Kidney epithelial cell (primary cell): ENCODE data around the gene KRTAP10-5. TPM values are rescaled to one million over a fixed set of nuclear protein-coding genes. Genes with fewer than 3 reads are reported as not detected.

ENCODE experiments used
- DNase-seq: peaks from one replicate; pipeline ENCODE4 v3.0.0-alpha.2; 2010; ENCODE audit warnings: low read depth
- H3K27me3 ChIP-seq: 2 replicates; pipeline ENCODE4 v1.6.0; 2011; ENCODE audit warnings: low read length; ENCODE audit not compliant: control insufficient read depth, insufficient read depth
- H3K36me3 ChIP-seq: 2 replicates; pipeline ENCODE4 v1.5.1; 2011; ENCODE audit warnings: low read length; ENCODE audit not compliant: control insufficient read depth, insufficient read depth
- H3K4me3 ChIP-seq: 2 replicates; pipeline ENCODE4 v1.5.1; 2011; ENCODE audit warnings: low read depth, mild to moderate bottlenecking, control low read depth, low read length
- CTCF ChIP-seq: IDR thresholded peaks from 2 replicates; pipeline ENCODE4 v1.5.1; 2011; ENCODE audit warnings: mild to moderate bottlenecking, moderate library complexity, low read length, control low read depth, inconsistent platforms; ENCODE audit not compliant: insufficient read depth, poor library complexity, severe bottlenecking
- total RNA-seq: library from RNA; depleted of rRNA; stranded (reverse); fragments of >200 nt; gene quantifications from 2 replicates; pipeline ENCODE4 v1.2.3, GENCODE V29; 2015

The KRTAP10-5 gene
- total RNA-seq, 1 donor from 2014 or later, result not detected

- TF ChIP-seq CTCF, result no peak
- Histone ChIP-seq H3K36me3 (no peaks in the 10 kb centered on the region), H3K27me3 (no peaks in the 10 kb centered on the region), H3K4me3 (no peak overlapping the region)
- DNase-seq, result no peak
Measured at GRCh38 chr21:44569861-44570517, 10.4 kb downstream of the KRTAP10-5 start.

- Histone ChIP-seq H3K36me3 (no peaks in the 10 kb centered on the region), H3K4me3 (no peak overlapping the region), H3K27me3 (no peaks in the 10 kb centered on the region)
- TF ChIP-seq CTCF, result no peak
- DNase-seq, result no peak
Measured at GRCh38 chr21:44568667-44569556, 11.5 kb downstream of the KRTAP10-5 start.

- no peak overlapping the region for H3K4me3 ChIP-seq
- H3K36me3 ChIP-seq, result no peaks in the 10 kb centered on the region
- no peak for DNase-seq
- TF ChIP-seq CTCF, result no peak
- no peaks in the 10 kb centered on the region for H3K27me3 ChIP-seq
Measured at GRCh38 chr21:44568261-44568660, 12.1 kb downstream of the KRTAP10-5 start.

GRCh38 chr21:44567481-44568171 lies 12.8 kb downstream of the KRTAP10-5 start:
- no peaks in the 10 kb centered on the region for H3K36me3 ChIP-seq
- no peak overlapping the region for H3K4me3 ChIP-seq
- no peak for DNase-seq
- no peak for TF ChIP-seq CTCF
- H3K27me3 ChIP-seq, result no peaks in the 10 kb centered on the region

GRCh38 chr21:44566403-44566802 lies 14.0 kb downstream of the KRTAP10-5 start:
- no peaks in the 10 kb centered on the region for H3K27me3 ChIP-seq
- no peak overlapping the region for H3K4me3 ChIP-seq
- TF ChIP-seq CTCF, result no peak
- no peak for DNase-seq
- H3K36me3 ChIP-seq, result no peaks in the 10 kb centered on the region
